GM12874 (cell line): ENCODE data around the gene ZFYVE27.
A peak's percentile ranks its signal among the peaks of the same experiment; 100 is the strongest.

Source experiments
- CTCF ChIP-seq: IDR thresholded peaks from 2 replicates; pipeline ENCODE4 v1.5.1; 2011; ENCODE audit warnings: low read depth, mild to moderate bottlenecking, control low read depth, low read length, moderate library complexity; ENCODE audit not compliant: insufficient read depth

ZFYVE27 gene

GRCh38 chr10:97719602-97720001 lies 17.3 kb upstream of the ZFYVE27 start:
- TF ChIP-seq CTCF, result no peak

- no peak for TF ChIP-seq CTCF
These were observed 14.8 kb upstream of the ZFYVE27 start for GRCh38 chr10:97721871-97722780.

GRCh38 chr10:97723001-97723400 lies 13.9 kb upstream of the ZFYVE27 start:
- no peak for TF ChIP-seq CTCF

- TF ChIP-seq CTCF, result no peak
These were observed 12.5 kb upstream of the ZFYVE27 start for GRCh38 chr10:97724341-97724941.

- TF ChIP-seq CTCF, result no peak
These were observed 10.2 kb upstream of the ZFYVE27 start for GRCh38 chr10:97726636-97727178.

DNA sequence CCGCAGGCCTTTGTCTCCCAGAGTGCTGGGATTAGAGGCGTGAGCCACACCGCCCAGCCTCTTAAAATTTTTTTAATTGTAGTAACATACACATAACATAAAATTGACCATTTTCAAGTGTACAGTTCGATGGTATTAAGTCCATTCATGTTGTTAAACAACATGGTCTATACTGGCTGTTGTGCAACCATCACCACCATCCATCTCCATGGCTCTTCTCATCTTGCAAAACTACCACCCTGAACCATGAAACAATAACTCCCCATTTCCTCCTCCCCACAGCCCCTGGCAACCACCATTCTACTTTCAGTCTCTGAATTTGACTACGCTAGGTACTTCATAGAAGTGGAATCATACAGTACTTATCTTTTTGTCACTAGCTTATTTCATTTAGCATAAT lies 7.9 kb upstream of the ZFYVE27 start:
- TF ChIP-seq CTCF, result no peak

- TF ChIP-seq CTCF, result peak; percentile 76
These were observed 5.4 kb upstream of the ZFYVE27 start for GRCh38 chr10:97731346-97732051.
